Common myeloid progenitor, CD34-positive (primary cell): ENCODE results near the gene WNK2.

Source experiments
- CTCF ChIA-PET: fragments of 350-600 bp; sonication (Branson Sonifier 250); formaldehyde crosslinking; loops from one replicate; lab custom pipeline; 2021; ENCODE audit warnings: antibody characterized with exemption; lab: Charles Lee
- POLR2A ChIA-PET: fragments of 350-600 bp; sonication (Branson Sonifier 250); formaldehyde crosslinking; loops from one replicate; lab custom pipeline; 2021; ENCODE audit warnings: antibody characterized with exemption; lab: Charles Lee
- DNase-seq, 3 donors: peaks; one replicate each; pipeline versions ENCODE4 v3.0.0 to v3.0.0-alpha.2; 2013
- H3K27ac ChIP-seq, 2 experiments: 1 replicate in 1 of 2; 2 replicates in 1 of 2; pipeline ENCODE4 v1.7.0; 2013; ENCODE audit warnings: inconsistent platforms in 2 of 2, low read length in 2 of 2, mild to moderate bottlenecking in 2 of 2, low read depth in 1 of 2, moderate library complexity in 1 of 2; ENCODE audit not compliant: severe bottlenecking in 2 of 2, insufficient read depth in 1 of 2, poor library complexity in 1 of 2
- H3K27me3 ChIP-seq, 5 experiments: replicated peaks in 2 of 5; 1 replicate in 3 of 5; 2 replicates in 2 of 5; pipeline versions ENCODE4 v1.6.1 to v1.7.0; 2013; ENCODE audit warnings: low read length in 4 of 5, mild to moderate bottlenecking in 2 of 5, moderate library complexity in 2 of 5, inconsistent platforms in 1 of 5; ENCODE audit not compliant: insufficient read depth in 5 of 5, control insufficient read depth in 4 of 5
- H3K36me3 ChIP-seq, 4 experiments: 1 replicate in 2 of 4; 2 replicates in 2 of 4; pipeline versions ENCODE4 v1.6.1 to v1.7.0; 2013; ENCODE audit warnings: low read length in 3 of 4, control low read depth in 1 of 4, mild to moderate bottlenecking in 1 of 4; ENCODE audit not compliant: control insufficient read depth in 4 of 4, insufficient read depth in 4 of 4
- H3K4me1 ChIP-seq, 4 experiments: 1 replicate in 3 of 4; 2 replicates in 1 of 4; pipeline versions ENCODE4 v1.6.1 to v1.7.1; 2013; ENCODE audit warnings: low read length in 3 of 4, mild to moderate bottlenecking in 3 of 4, control low read depth in 1 of 4, inconsistent platforms in 1 of 4, moderate library complexity in 1 of 4; ENCODE audit not compliant: control insufficient read depth in 4 of 4, insufficient read depth in 4 of 4; ENCODE audit errors: control extremely low read depth in 1 of 4
- H3K4me3 ChIP-seq, 7 experiments: 1 replicate in 4 of 7; 2 replicates in 3 of 7; pipeline versions ENCODE4 v1.5.1 to v1.7.0; 2013; ENCODE audit warnings: mild to moderate bottlenecking in 7 of 7, low read length in 6 of 7, moderate library complexity in 6 of 7, inconsistent platforms in 2 of 7, low read depth in 2 of 7, control low read depth in 1 of 7; ENCODE audit not compliant: insufficient read depth in 4 of 7, control insufficient read depth in 1 of 7; ENCODE audit errors: extremely low read depth in 1 of 7
- H3K9me3 ChIP-seq, 5 experiments: 1 replicate in 4 of 5; 2 replicates in 1 of 5; pipeline versions ENCODE4 v1.6.1 to v1.7.1; 2013; ENCODE audit warnings: low read length in 4 of 5, mild to moderate bottlenecking in 2 of 5, inconsistent platforms in 1 of 5, low read depth in 1 of 5, moderate library complexity in 1 of 5; ENCODE audit not compliant: control insufficient read depth in 4 of 5, insufficient read depth in 2 of 5; ENCODE audit errors: control extremely low read depth in 1 of 5
- WGBS: methylation state at CpG from one replicate; pipeline ENCODE4 v1.1.5; 2013; ENCODE audit not compliant: insufficient coverage; 5-methylcytosine and 5-hydroxymethylcytosine counted together

The WNK2 gene

GRCh38 chr9:93170571-93170970 lies 13.4 kb upstream of the WNK2 start:
- no peak overlapping the region for H3K4me3 ChIP-seq
- peaks cover 0 to 9% (median 0%) of the 10 kb centered on the region in 5 experiments for H3K27me3 ChIP-seq
- ChIA-PET POLR2A (interaction anchor here (0.7 kb wide), 1 partner anchor 108 kb away, joined by 4 read pairs; no protein-coding TSS in a partner anchor), CTCF (no interaction called here)
- WGBS: 98% methylated on average over 8 of the region's 8 CpGs
- H3K27ac ChIP-seq: no peak overlapping the region
- no peaks in the 10 kb centered on the region for H3K4me1 ChIP-seq
- no peak for DNase-seq
- H3K9me3 ChIP-seq: no peaks in the 10 kb centered on the region
- H3K36me3 ChIP-seq: no peaks in the 10 kb centered on the region

- Histone ChIP-seq H3K36me3 (no peaks in the 10 kb centered on the region), H3K9me3 (no peaks in the 10 kb centered on the region), H3K4me1 (no peaks in the 10 kb centered on the region), H3K4me3 (no peak overlapping the region), H3K27ac (no peak overlapping the region), H3K27me3 (peaks cover 0 to 9% (median 0%) of the 10 kb centered on the region in 5 experiments)
- peak; percentile 15 to 76 (median 60) for DNase-seq
- CTCF ChIA-PET: no interaction called here
- POLR2A ChIA-PET: no interaction called here
- 81% methylated on average over 8 of the region's 8 CpGs for WGBS
Observed at GRCh38 chr9:93171261-93171990, 12.5 kb upstream of the WNK2 start.

GRCh38 chr9:93172666-93173364 lies 11.1 kb upstream of the WNK2 start:
- DNase-seq: no peak
- Histone ChIP-seq H3K36me3 (no peaks in the 10 kb centered on the region), H3K27me3 (peaks cover 0 to 9% (median 0%) of the 10 kb centered on the region in 5 experiments), H3K4me1 (no peaks in the 10 kb centered on the region), H3K27ac (no peak overlapping the region), H3K4me3 (no peak overlapping the region), H3K9me3 (no peaks in the 10 kb centered on the region)
- 94% methylated on average over 20 of the region's 20 CpGs for WGBS
- ChIA-PET POLR2A (no interaction called here), CTCF (interaction anchor here (0.8 to 1.0 kb wide), 2 partner anchors 11 to 130 kb away, joined by 3 to 7 read pairs; no protein-coding TSS in a partner anchor)

GRCh38 chr9:93173365-93174051 lies 10.4 kb upstream of the WNK2 start:
- POLR2A ChIA-PET: no interaction called here
- peaks cover 0 to 11% (median 0%) of the 10 kb centered on the region in 5 experiments for H3K27me3 ChIP-seq
- H3K4me3 ChIP-seq: no peak overlapping the region
- H3K27ac ChIP-seq: no peak overlapping the region
- no peaks in the 10 kb centered on the region for H3K4me1 ChIP-seq
- peak in 1 of 3 donors; percentile 15 for DNase-seq
- CTCF ChIA-PET: interaction anchor here (0.6 kb wide), 1 partner anchor 186 kb away, joined by 4 read pairs; no protein-coding TSS in a partner anchor
- H3K36me3 ChIP-seq: no peaks in the 10 kb centered on the region
- WGBS: 69% methylated on average over 10 of the region's 12 CpGs
- H3K9me3 ChIP-seq: no peaks in the 10 kb centered on the region

GRCh38 chr9:93174976-93175375 lies 9.0 kb upstream of the WNK2 start:
- DNase-seq: no peak
- CTCF ChIA-PET: interaction anchor here (1.3 kb wide), 1 partner anchor 128 kb away, joined by 4 read pairs; no protein-coding TSS in a partner anchor
- H3K9me3 ChIP-seq: no peaks in the 10 kb centered on the region
- peaks cover 0 to 12% (median 0%) of the 10 kb centered on the region in 5 experiments for H3K27me3 ChIP-seq
- H3K27ac ChIP-seq: no peak overlapping the region
- H3K4me1 ChIP-seq: no peaks in the 10 kb centered on the region
- POLR2A ChIA-PET: no interaction called here
- H3K4me3 ChIP-seq: no peak overlapping the region
- 80% methylated on average over 2 of the region's 3 CpGs for WGBS
- no peaks in the 10 kb centered on the region for H3K36me3 ChIP-seq

GRCh38 chr9:93177676-93178075 lies 6.3 kb upstream of the WNK2 start:
- H3K27me3 ChIP-seq: peaks cover 0 to 34% (median 22%) of the 10 kb centered on the region in 5 experiments
- no peak overlapping the region for H3K4me3 ChIP-seq
- H3K4me1 ChIP-seq: no peaks in the 10 kb centered on the region
- no peak for DNase-seq
- POLR2A ChIA-PET: no interaction called here
- CTCF ChIA-PET: no interaction called here
- no peak overlapping the region for H3K27ac ChIP-seq
- no peaks in the 10 kb centered on the region for H3K36me3 ChIP-seq
- H3K9me3 ChIP-seq: no peaks in the 10 kb centered on the region
- WGBS: 100% methylated on average over 4 of the region's 6 CpGs
